HepG2 (cell line): ENCODE results near the gene VARS2. TPM values are rescaled to one million over a fixed set of nuclear protein-coding genes. Genes with fewer than 3 reads are reported as not detected.
"Not testable (repeated sequence)": the region's sequence is repeated elsewhere in the genome, so short reads cannot be mapped to it uniquely, and the experiment has no call there.

Experiments
- CAMTA2 ChIP-seq: sonication (generic); formaldehyde crosslinking; IDR thresholded peaks from 2 replicates; pipeline ENCODE4 v1.4.0; 2020; ENCODE audit warnings: mild to moderate bottlenecking, missing genetic modification reagents, borderline replicate concordance
- GFI1 ChIP-seq: sonication (generic); formaldehyde crosslinking; IDR thresholded peaks from 2 replicates; pipeline ENCODE4 v1.5.0; 2020; ENCODE audit warnings: missing genetic modification reagents, mild to moderate bottlenecking, borderline replicate concordance
- HNF1A ChIP-seq, 2 experiments: sonication (generic) in 1 of 2; formaldehyde crosslinking in 1 of 2; IDR thresholded peaks; 2 replicates each; pipeline versions ENCODE4 v1.4.0 to v1.6.1; 2016 to 2020; ENCODE audit warnings: borderline replicate concordance in 1 of 2, low read depth in 1 of 2, mild to moderate bottlenecking in 1 of 2, missing genetic modification reagents in 1 of 2
- MED8 ChIP-seq: sonication (generic); formaldehyde crosslinking; IDR thresholded peaks from 2 replicates; pipeline ENCODE4 v1.8.1; 2023; ENCODE audit warnings: mild to moderate bottlenecking, missing genetic modification reagents; ENCODE audit not compliant: insufficient replicate concordance
- ZNF441 ChIP-seq: sonication (generic); formaldehyde crosslinking; IDR thresholded peaks from 2 replicates; pipeline ENCODE4 v1.7.0; 2021; ENCODE audit warnings: missing genetic modification reagents, borderline replicate concordance
- ZNF749 ChIP-seq: sonication (generic); formaldehyde crosslinking; IDR thresholded peaks from 2 replicates; pipeline ENCODE4 v1.8.0; 2022; ENCODE audit warnings: mild to moderate bottlenecking, missing genetic modification reagents, moderate library complexity, borderline replicate concordance
- polyA plus RNA-seq, 8 experiments: library from polyadenylated mRNA; depleted of rRNA in 3 of 8; stranded (reverse) in 7 of 8; unstranded in 1 of 8; fragments of >200 nt; fragmentation: Illumina TruSeq in 4 of 8; extraction: Trizol in 4 of 8; gene quantifications; 2 replicates each; pipeline versions ENCODE4 v1.2.1 to v1.2.3, GENCODE V29; 2011 to 2016; ENCODE audit warnings: low read depth in 4 of 8, missing spikeins in 1 of 8, mixed read lengths in 1 of 8; ENCODE audit not compliant: insufficient read depth in 1 of 8
- total RNA-seq, 5 experiments: library from RNA; depleted of rRNA; stranded (reverse); fragments of >200 nt; fragmentation: Illumina TruSeq; extraction: Trizol; gene quantifications; 2 replicates each; pipeline ENCODE4 v1.2.3, GENCODE V29; 2016; ENCODE audit warnings: low read depth in 1 of 5

VARS2 gene
- total and polyA plus RNA-seq, 2 of the 13 experiments (the other 11 are each of a cell fraction or from before 2014, with no cell fraction given), result 61.8 to 71.8 TPM

GRCh38 chr6:30907290-30907757 is 6.7 kb upstream of the VARS2 start (continued):
- TF ChIP-seq MED8 (CRISPR knock-in tag), result peak; percentile 38
- TF ChIP-seq ZNF749 (CRISPR knock-in tag), result 0 out of 2 replicates have a peak, but pooled peaks have one; percentile 14
- peak; percentile 81 for TF ChIP-seq GFI1 (CRISPR knock-in tag)
- TF ChIP-seq ZNF441, result peak; percentile 100
- TF ChIP-seq HNF1A (IDR thresholded peaks at IDR 0.05; ENCODE audit: low read depth), result peak; percentile 79
- TF ChIP-seq HNF1A (CRISPR knock-in tag; IDR thresholded peaks at IDR 0.05; ENCODE audit: borderline replicate concordance), result not testable (repeated sequence)
- peak; percentile 51; the same call in 1 of the 2 replicates for TF ChIP-seq CAMTA2 (CRISPR knock-in tag)
